HEK293 (cell line): Measurements from ENCODE around the gene NR2F2.

Experiments
- HOXA7 ChIP-seq: sonication (generic); formaldehyde crosslinking; IDR thresholded peaks from 2 replicates; pipeline ENCODE4 v1.8.1; 2022; ENCODE audit warnings: missing genetic modification reagents, borderline replicate concordance
- MEIS1 ChIP-seq: sonication (generic); formaldehyde crosslinking; IDR thresholded peaks from 2 replicates; pipeline ENCODE4 v1.8.1; 2022; ENCODE audit warnings: missing genetic modification reagents, mild to moderate bottlenecking, borderline replicate concordance
- PATZ1 ChIP-seq: fragments of 450-650 bp; formaldehyde crosslinking; IDR thresholded peaks from 2 replicates; pipeline ENCODE4 v1.5.1; 2016; ENCODE audit warnings: missing biosample characterization, missing genetic modification characterization
- PRDM2 ChIP-seq: fragments of 450-650 bp; formaldehyde crosslinking; IDR thresholded peaks from 2 replicates; pipeline ENCODE4 v1.5.1; 2016; ENCODE audit warnings: missing biosample characterization, missing genetic modification characterization, borderline replicate concordance
- SCRT1 ChIP-seq: fragments of 450-650 bp; formaldehyde crosslinking; IDR thresholded peaks from 2 replicates; pipeline ENCODE4 v1.5.1; 2016; ENCODE audit warnings: missing biosample characterization, missing genetic modification characterization, borderline replicate concordance
- ZBTB6 ChIP-seq: fragments of 450-650 bp; formaldehyde crosslinking; IDR thresholded peaks from 2 replicates; pipeline ENCODE4 v1.5.1; 2017; ENCODE audit warnings: missing biosample characterization, missing genetic modification characterization
- ZNF202 ChIP-seq: fragments of 450-650 bp; formaldehyde crosslinking; IDR thresholded peaks from 2 replicates; pipeline ENCODE4 v1.5.1; 2016; ENCODE audit warnings: missing biosample characterization, missing genetic modification characterization, borderline replicate concordance
- ZNF544 ChIP-seq: fragments of 450-650 bp; formaldehyde crosslinking; IDR thresholded peaks from 2 replicates; pipeline ENCODE4 v1.5.0; 2017; ENCODE audit warnings: missing biosample characterization, missing genetic modification characterization
- ZNF747 ChIP-seq: fragments of 450-650 bp; formaldehyde crosslinking; IDR thresholded peaks from 2 replicates; pipeline ENCODE4 v1.5.1; 2016; ENCODE audit warnings: missing biosample characterization, missing genetic modification characterization
- ZSCAN4 ChIP-seq: fragments of 450-650 bp; formaldehyde crosslinking; IDR thresholded peaks from 2 replicates; pipeline ENCODE4 v1.5.1; 2017; ENCODE audit warnings: missing biosample characterization, missing genetic modification characterization
- TF ChIP-seq, protein P1 (sequence below): fragments of 450-650 bp; formaldehyde crosslinking; IDR thresholded peaks from 2 replicates; pipeline ENCODE4 v1.5.1; 2016; ENCODE audit warnings: missing biosample characterization, missing genetic modification characterization
- TF ChIP-seq, protein P2 (sequence below): fragments of 450-650 bp; formaldehyde crosslinking; IDR thresholded peaks from 2 replicates; pipeline ENCODE4 v1.5.1; 2016; ENCODE audit warnings: missing biosample characterization, missing genetic modification characterization
- TF ChIP-seq, protein P3 (sequence below): fragments of 450-650 bp; formaldehyde crosslinking; IDR thresholded peaks from 2 replicates; pipeline ENCODE4 v1.5.1; 2016; ENCODE audit warnings: missing biosample characterization, missing genetic modification characterization
- TF ChIP-seq, protein P4 (sequence below): fragments of 450-650 bp; formaldehyde crosslinking; IDR thresholded peaks from 2 replicates; pipeline ENCODE4 v1.5.1; 2016; ENCODE audit warnings: missing biosample characterization, missing genetic modification characterization

Gene NR2F2

DNA sequence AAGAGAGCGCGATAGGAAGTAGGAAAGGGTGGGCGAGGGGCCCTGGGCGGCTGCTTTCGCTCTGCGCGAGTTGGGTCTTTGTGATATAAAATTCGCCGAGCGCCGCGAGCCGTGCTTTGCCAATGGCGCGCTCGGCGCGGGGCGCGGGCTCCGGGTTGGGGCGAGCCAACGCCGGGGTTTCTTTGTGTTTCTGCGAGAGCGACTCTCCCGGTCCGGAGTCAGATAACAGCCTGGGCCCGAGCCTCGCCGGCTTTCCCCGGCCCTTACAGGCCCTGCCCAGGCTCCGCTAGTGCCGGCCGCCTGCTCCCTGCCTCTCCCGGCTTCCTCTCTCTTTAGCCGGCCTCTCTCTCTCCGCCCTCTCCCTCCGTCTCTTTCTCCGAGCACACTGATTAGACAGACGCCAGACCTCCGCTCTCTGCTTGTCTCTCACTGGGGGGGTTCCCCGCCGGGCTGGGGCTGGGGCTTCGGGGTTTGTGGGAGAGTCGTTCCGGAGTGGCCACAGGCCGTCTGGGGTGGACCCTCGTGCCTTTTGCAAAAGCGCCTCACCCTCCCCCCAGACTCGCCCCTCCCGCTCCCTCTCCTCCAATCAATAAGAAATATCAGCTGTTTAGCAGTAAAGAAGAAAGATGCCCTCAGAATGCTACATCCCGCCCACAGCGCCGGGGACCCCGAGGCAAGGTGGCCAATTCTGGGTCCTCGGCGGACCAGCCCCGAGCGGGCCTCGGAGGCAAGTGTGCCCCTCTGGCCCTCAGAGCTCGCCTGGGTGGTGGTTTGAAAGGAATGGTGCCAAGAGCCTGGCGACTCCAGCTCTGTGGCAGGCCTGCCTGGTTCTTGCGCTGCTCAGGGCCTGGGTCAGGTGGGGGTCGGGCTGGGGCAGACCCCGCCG is 2.9 kb downstream of the NR2F2 start (continued):
- TF ChIP-seq PATZ1 (tag by site-specific recombination) (0 out of 2 replicates have a peak, but pooled peaks have one; percentile 39), HOXA7 (CRISPR knock-in tag) (no peak), PRDM2 (tag by site-specific recombination) (no peak), ZNF544 (tag by site-specific recombination) (no peak), MEIS1 (CRISPR knock-in tag) (no peak), ZNF202 (no peak), SCRT1 (tag by site-specific recombination) (no peak), ZSCAN4 (tag by site-specific recombination) (no peak), ZBTB6 (no peak), ZNF747 (tag by site-specific recombination) (no peak)
- TF ChIP-seq, protein P1, sequence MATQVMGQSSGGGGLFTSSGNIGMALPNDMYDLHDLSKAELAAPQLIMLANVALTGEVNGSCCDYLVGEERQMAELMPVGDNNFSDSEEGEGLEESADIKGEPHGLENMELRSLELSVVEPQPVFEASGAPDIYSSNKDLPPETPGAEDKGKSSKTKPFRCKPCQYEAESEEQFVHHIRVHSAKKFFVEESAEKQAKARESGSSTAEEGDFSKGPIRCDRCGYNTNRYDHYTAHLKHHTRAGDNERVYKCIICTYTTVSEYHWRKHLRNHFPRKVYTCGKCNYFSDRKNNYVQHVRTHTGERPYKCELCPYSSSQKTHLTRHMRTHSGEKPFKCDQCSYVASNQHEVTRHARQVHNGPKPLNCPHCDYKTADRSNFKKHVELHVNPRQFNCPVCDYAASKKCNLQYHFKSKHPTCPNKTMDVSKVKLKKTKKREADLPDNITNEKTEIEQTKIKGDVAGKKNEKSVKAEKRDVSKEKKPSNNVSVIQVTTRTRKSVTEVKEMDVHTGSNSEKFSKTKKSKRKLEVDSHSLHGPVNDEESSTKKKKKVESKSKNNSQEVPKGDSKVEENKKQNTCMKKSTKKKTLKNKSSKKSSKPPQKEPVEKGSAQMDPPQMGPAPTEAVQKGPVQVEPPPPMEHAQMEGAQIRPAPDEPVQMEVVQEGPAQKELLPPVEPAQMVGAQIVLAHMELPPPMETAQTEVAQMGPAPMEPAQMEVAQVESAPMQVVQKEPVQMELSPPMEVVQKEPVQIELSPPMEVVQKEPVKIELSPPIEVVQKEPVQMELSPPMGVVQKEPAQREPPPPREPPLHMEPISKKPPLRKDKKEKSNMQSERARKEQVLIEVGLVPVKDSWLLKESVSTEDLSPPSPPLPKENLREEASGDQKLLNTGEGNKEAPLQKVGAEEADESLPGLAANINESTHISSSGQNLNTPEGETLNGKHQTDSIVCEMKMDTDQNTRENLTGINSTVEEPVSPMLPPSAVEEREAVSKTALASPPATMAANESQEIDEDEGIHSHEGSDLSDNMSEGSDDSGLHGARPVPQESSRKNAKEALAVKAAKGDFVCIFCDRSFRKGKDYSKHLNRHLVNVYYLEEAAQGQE (tag by site-specific recombination): no peak
- TF ChIP-seq, protein P2, sequence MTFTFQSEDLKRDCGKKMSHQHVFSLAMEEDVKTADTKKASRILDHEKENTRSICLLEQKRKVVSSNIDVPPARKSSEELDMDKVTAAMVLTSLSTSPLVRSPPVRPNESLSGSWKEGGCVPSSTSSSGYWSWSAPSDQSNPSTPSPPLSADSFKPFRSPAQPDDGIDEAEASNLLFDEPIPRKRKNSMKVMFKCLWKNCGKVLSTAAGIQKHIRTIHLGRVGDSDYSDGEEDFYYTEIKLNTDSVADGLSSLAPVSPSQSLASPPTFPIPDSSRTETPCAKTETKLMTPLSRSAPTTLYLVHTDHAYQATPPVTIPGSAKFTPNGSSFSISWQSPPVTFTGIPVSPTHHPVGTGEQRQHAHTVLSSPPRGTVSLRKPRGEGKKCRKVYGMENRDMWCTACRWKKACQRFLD (tag by site-specific recombination): no peak
- TF ChIP-seq, protein P3, sequence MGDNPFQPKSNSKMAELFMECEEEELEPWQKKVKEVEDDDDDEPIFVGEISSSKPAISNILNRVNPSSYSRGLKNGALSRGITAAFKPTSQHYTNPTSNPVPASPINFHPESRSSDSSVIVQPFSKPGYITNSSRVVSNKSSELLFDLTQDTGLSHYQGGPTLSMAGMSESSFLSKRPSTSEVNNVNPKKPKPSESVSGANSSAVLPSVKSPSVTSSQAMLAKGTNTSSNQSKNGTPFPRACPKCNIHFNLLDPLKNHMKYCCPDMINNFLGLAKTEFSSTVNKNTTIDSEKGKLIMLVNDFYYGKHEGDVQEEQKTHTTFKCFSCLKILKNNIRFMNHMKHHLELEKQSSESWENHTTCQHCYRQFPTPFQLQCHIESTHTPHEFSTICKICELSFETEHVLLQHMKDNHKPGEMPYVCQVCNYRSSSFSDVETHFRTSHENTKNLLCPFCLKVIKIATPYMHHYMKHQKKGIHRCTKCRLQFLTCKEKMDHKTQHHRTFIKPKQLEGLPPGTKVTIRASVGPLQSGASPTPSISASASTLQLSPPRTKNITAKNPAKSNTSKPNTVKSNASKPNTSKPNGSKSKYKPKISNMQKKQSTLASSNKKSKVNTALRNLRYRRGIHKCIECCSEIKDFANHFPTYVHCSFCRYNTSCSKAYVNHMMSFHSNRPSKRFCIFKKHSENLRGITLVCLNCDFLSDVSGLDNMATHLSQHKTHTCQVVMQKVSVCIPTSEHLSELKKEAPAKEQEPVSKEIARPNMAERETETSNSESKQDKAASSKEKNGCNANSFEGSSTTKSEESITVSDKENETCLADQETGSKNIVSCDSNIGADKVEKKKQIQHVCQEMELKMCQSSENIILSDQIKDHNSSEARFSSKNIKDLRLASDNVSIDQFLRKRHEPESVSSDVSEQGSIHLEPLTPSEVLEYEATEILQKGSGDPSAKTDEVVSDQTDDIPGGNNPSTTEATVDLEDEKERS (tag by site-specific recombination): no peak
- TF ChIP-seq, protein P4, sequence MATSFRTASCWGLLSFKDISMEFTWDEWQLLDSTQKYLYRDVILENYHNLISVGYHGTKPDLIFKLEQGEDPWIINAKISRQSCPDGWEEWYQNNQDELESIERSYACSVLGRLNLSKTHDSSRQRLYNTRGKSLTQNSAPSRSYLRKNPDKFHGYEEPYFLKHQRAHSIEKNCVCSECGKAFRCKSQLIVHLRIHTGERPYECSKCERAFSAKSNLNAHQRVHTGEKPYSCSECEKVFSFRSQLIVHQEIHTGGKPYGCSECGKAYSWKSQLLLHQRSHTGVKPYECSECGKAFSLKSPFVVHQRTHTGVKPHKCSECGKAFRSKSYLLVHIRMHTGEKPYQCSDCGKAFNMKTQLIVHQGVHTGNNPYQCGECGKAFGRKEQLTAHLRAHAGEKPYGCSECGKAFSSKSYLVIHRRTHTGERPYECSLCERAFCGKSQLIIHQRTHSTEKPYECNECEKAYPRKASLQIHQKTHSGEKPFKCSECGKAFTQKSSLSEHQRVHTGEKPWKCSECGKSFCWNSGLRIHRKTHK: no peak
